ENCODE measurements around the gene ATG9B.
"Not testable (repeated sequence)": the region's sequence is repeated elsewhere in the genome, so short reads cannot be mapped to it uniquely, and the experiment has no call there.

Gene ATG9B

DNA sequence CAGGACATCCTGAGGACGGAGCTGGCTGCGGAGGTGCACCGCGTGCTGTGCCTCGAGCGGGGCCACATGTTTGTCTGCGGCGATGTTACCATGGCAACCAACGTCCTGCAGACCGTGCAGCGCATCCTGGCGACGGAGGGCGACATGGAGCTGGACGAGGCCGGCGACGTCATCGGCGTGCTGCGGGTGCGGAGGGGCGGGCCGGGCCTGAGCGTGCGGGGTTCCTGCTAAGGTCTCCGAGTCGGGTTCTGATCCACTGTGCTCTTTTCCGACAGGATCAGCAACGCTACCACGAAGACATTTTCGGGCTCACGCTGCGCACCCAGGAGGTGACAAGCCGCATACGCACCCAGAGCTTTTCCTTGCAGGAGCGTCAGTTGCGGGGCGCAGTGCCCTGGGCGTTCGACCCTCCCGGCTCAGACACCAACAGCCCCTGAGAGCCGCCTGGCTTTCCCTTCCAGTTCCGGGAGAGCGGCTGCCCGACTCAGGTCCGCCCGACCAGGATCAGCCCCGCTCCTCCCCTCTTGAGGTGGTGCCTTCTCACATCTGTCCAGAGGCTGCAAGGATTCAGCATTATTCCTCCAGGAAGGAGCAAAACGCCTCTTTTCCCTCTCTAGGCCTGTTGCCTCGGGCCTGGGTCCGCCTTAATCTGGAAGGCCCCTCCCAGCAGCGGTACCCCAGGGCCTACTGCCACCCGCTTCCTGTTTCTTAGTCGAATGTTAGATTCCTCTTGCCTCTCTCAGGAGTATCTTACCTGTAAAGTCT, 10.4 kb downstream of the ATG9B start:
- TF ChIP-seq CTCF (IDR thresholded peaks at IDR 0.05; ENCODE audit: insufficient read depth, low read depth, low read length, missing control alignments) = peak; percentile 29
- peak; percentile 32 for DNase-seq (ENCODE audit: low read depth)
- H3K4me3 ChIP-seq (ENCODE audit: low read length) = peak overlapping the region; percentile 28

- TF ChIP-seq CTCF (IDR thresholded peaks at IDR 0.05; ENCODE audit: insufficient read depth, low read depth, low read length, missing control alignments) = no peak
- DNase-seq (ENCODE audit: low read depth) = no peak
- no peak overlapping the region for H3K4me3 ChIP-seq (ENCODE audit: low read length)
Measured at GRCh38 chr7:151013356-151013732, 10.9 kb downstream of the ATG9B start.

DNA sequence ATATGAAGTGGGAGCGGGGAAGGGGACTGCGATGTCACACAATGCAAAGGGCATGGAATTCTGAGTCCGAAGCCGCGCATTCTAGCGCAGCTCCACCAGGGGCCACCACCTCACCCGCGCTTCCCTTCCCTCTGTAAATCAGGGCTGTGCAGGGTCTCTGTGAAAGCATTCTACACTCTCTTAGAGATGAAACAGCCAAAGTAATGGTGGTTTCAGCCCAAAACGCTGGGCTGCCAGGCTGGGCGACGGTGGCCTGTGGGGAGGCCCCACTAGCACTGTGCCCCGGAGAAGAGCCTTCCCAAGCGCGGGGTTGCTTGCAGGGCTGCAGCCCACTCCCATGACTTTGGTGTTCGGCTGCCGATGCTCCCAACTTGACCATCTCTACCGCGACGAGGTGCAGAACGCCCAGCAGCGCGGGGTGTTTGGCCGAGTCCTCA, 11.4 kb downstream of the ATG9B start:
- DNase-seq (ENCODE audit: low read depth) = peak; percentile 38
- peak; percentile 52 for TF ChIP-seq CTCF (IDR thresholded peaks at IDR 0.05; ENCODE audit: insufficient read depth, low read depth, low read length, missing control alignments)
- H3K4me3 ChIP-seq (ENCODE audit: low read length) = no peak overlapping the region

DNA sequence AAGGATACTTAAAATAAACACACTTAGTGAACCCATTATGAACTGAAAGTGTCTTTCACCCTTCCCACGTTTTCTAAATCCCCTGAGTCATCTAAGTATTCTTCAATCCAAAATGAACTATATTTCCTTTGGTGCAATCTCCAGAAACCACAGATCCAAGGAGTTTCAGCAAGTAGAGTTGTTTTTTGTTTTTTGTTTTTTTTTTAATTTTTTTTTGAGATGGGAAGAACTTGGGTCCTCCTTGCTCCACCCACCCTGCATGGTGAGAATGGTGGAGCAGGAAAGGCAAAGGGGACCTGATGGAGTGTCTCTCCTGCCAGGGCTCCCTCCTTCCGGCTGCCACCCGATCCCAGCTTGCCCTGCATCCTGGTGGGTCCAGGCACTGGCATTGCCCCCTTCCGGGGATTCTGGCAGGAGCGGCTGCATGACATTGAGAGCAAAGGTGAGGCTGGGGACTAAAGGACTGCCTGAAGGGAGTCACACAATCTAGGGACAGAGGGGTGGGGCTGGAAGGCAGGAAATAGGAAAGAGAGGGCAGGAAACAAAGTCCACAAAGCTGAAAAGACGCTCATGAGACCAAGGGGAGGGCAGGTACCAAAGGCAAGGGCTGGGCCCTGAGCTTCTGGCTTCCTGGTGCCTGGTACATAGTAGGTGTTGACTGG, 12.1 kb downstream of the ATG9B start:
- DNase-seq (ENCODE audit: low read depth) = no peak
- no peak overlapping the region for H3K4me3 ChIP-seq (ENCODE audit: low read length)
- TF ChIP-seq CTCF (IDR thresholded peaks at IDR 0.05; ENCODE audit: insufficient read depth, low read depth, low read length, missing control alignments) = no peak

DNA sequence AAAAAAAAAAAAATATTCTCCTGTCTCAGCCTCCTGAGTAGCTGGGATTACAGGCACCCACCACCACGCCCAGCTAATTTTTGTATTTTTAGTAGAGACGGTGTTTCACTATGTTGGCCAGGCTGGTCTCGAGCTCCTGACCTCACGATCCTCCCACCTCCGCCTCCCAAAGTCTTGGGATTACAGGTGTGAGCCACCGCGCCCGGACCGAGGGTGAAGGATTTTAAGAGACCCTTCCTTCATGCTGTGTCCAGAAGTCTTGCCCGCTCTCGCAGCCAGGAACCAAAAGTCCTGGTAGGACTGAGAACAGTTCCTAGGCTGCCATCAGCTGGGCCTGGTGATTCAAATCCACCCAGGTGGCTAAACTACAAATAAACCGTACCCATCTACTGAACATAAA, 12.7 kb downstream of the ATG9B start:
- not testable (repeated sequence) for H3K4me3 ChIP-seq (ENCODE audit: low read length); DNase-seq (ENCODE audit: low read depth)

DNA sequence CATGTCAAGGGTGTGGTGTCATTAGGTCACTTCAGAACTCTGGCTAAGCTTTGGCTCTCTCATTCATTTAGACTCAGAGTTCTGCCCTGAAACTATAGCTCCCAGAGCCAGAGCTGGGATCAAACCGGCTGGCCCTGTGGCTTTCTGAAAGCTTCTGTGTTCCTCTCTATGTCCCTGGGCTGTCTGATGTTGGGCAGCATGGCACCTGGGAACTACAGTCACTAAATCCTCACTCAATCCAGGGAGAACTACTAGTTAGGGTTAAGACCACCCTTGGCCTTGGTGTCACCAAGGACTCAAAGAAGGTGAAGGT, 13.2 kb downstream of the ATG9B start:
- DNase-seq (ENCODE audit: low read depth) = no peak
- TF ChIP-seq CTCF (IDR thresholded peaks at IDR 0.05; ENCODE audit: insufficient read depth, low read depth, low read length, missing control alignments) = no peak

GRCh38 chr7:151010307-151011096, 13.8 kb downstream of the ATG9B start:
- no peak overlapping the region for H3K4me3 ChIP-seq (ENCODE audit: low read length)
- DNase-seq (ENCODE audit: low read depth) = no peak
- TF ChIP-seq CTCF (IDR thresholded peaks at IDR 0.05; ENCODE audit: insufficient read depth, low read depth, low read length, missing control alignments) = no peak

More for the DNA sequence above, 13.2 kb downstream of the ATG9B start:
- no peak overlapping the region for H3K4me3 ChIP-seq (ENCODE audit: low read length)

All from epithelial cell of esophagus (primary cell).